ENCODE data around the gene TEX261. TPM values are rescaled to one million over a fixed set of nuclear protein-coding genes. Genes with fewer than 3 reads are reported as not detected.

TEX261 gene
- total RNA-seq, 1 experiment from 2014 or later, result 54.2 TPM

GRCh38 chr2:70957798-70958197 is 36.9 kb downstream of the TEX261 start:
- no peak overlapping the region for H3K27ac ChIP-seq (ENCODE audit: low read length)
- no peaks in the 10 kb centered on the region for H3K9me3 ChIP-seq (ENCODE audit: low read length)
- H3K79me2 ChIP-seq (ENCODE audit: low read length), result no peaks in the 10 kb centered on the region
- no peak overlapping the region for H2AFZ ChIP-seq (ENCODE audit: low read length)
- POLR2A ChIA-PET (ENCODE audit: unreplicated experiment), result no interaction called here
- H3K9ac ChIP-seq (ENCODE audit: low read length), result no peak overlapping the region
- H3K27me3 ChIP-seq (ENCODE audit: low read length), result peaks cover 31% of the 10 kb centered on the region
- no peaks in the 10 kb centered on the region for H3K4me1 ChIP-seq (ENCODE audit: insufficient read depth, low read length)
- no peak overlapping the region for H3K4me2 ChIP-seq (ENCODE audit: low read length)
- TF ChIP-seq CTCF (conservative IDR thresholded peaks at IDR 0.05; ENCODE audit: low read depth, low read length) (no peak), EZH2phosphoT487 (IDR thresholded peaks at IDR 0.05; ENCODE audit: borderline replicate concordance, low read length) (no peak), EZH2 (IDR thresholded peaks at IDR 0.05; ENCODE audit: low read length, unreplicated experiment) (no peak)
- no peaks in the 10 kb centered on the region for H3K36me3 ChIP-seq (ENCODE audit: low read depth, low read length)
- no peaks in the 10 kb centered on the region for H4K20me1 ChIP-seq (ENCODE audit: low read length)
- CTCF ChIA-PET, result no interaction called here
- DNase-seq (no peak), ATAC-seq (no peak)
- H3K9me2 ChIP-seq (replicated peaks; ENCODE audit: low read length), result no peaks in the 10 kb centered on the region
- no peaks in the 10 kb centered on the region for H3F3A ChIP-seq (ENCODE audit: low read length, unreplicated experiment)
- no peak overlapping the region for H3K4me3 ChIP-seq (ENCODE audit: low read length)
- BruUV-seq (replicated peaks), result no TSS peak
- intact Hi-C loops (cut with micrococcal nuclease), result no loop called here

GRCh38 chr2:70956141-70956540 is 38.5 kb downstream of the TEX261 start:
- Histone ChIP-seq H3K9me3 (ENCODE audit: low read length) (no peaks in the 10 kb centered on the region), H3K36me3 (ENCODE audit: low read depth, low read length) (no peaks in the 10 kb centered on the region), H2AFZ (ENCODE audit: low read length) (no peak overlapping the region), H4K20me1 (ENCODE audit: low read length) (no peaks in the 10 kb centered on the region), H3K27ac (ENCODE audit: low read length) (no peak overlapping the region), H3K9me2 (replicated peaks; ENCODE audit: low read length) (no peaks in the 10 kb centered on the region), H3K79me2 (ENCODE audit: low read length) (no peaks in the 10 kb centered on the region), H3K27me3 (ENCODE audit: low read length) (peaks cover 31% of the 10 kb centered on the region), H3K4me1 (ENCODE audit: insufficient read depth, low read length) (no peaks in the 10 kb centered on the region), H3K9ac (ENCODE audit: low read length) (no peak overlapping the region), H3F3A (ENCODE audit: low read length, unreplicated experiment) (no peaks in the 10 kb centered on the region), H3K4me2 (ENCODE audit: low read length) (no peak overlapping the region), H3K4me3 (ENCODE audit: low read length) (no peak overlapping the region)
- BruUV-seq (replicated peaks), result no TSS peak
- DNase-seq (no peak), ATAC-seq (no peak)
- no peak for TF ChIP-seq CTCF (conservative IDR thresholded peaks at IDR 0.05; ENCODE audit: low read depth, low read length)
- no peak for TF ChIP-seq EZH2 (IDR thresholded peaks at IDR 0.05; ENCODE audit: low read length, unreplicated experiment)
- TF ChIP-seq EZH2phosphoT487 (IDR thresholded peaks at IDR 0.05; ENCODE audit: borderline replicate concordance, low read length), result no peak
- POLR2A ChIA-PET (ENCODE audit: unreplicated experiment), result no interaction called here
- intact Hi-C loops (cut with micrococcal nuclease), result no loop called here
- CTCF ChIA-PET, result no interaction called here

GRCh38 chr2:70954886-70955285 is 39.8 kb downstream of the TEX261 start:
- Histone ChIP-seq H3K79me2 (ENCODE audit: low read length) (no peaks in the 10 kb centered on the region), H3K4me3 (ENCODE audit: low read length) (no peak overlapping the region), H3K36me3 (ENCODE audit: low read depth, low read length) (no peaks in the 10 kb centered on the region), H3K4me1 (ENCODE audit: insufficient read depth, low read length) (no peaks in the 10 kb centered on the region), H3K9ac (ENCODE audit: low read length) (no peak overlapping the region), H2AFZ (ENCODE audit: low read length) (no peak overlapping the region), H3K4me2 (ENCODE audit: low read length) (no peak overlapping the region), H3K9me3 (ENCODE audit: low read length) (no peaks in the 10 kb centered on the region), H3K27me3 (ENCODE audit: low read length) (peaks cover 31% of the 10 kb centered on the region), H3K9me2 (replicated peaks; ENCODE audit: low read length) (no peaks in the 10 kb centered on the region), H4K20me1 (ENCODE audit: low read length) (no peaks in the 10 kb centered on the region), H3F3A (ENCODE audit: low read length, unreplicated experiment) (no peaks in the 10 kb centered on the region), H3K27ac (ENCODE audit: low read length) (no peak overlapping the region)
- ATAC-seq, result no peak
- intact Hi-C loops (cut with micrococcal nuclease), result no loop called here
- ChIA-PET CTCF (no interaction called here), POLR2A (ENCODE audit: unreplicated experiment) (no interaction called here)
- BruUV-seq (replicated peaks), result no TSS peak
- DNase-seq, result no peak
- TF ChIP-seq EZH2phosphoT487 (IDR thresholded peaks at IDR 0.05; ENCODE audit: borderline replicate concordance, low read length), result no peak
- no peak for TF ChIP-seq CTCF (conservative IDR thresholded peaks at IDR 0.05; ENCODE audit: low read depth, low read length)
- no peak for TF ChIP-seq EZH2 (IDR thresholded peaks at IDR 0.05; ENCODE audit: low read length, unreplicated experiment)
